T-helper 2 cell (primary cell): Measurements from ENCODE around the gene MEPCE.
"Not testable (repeated sequence)": the region's sequence is repeated elsewhere in the genome, so short reads cannot be mapped to it uniquely, and the experiment has no call there.

Source experiments
- DNase-seq, 5 experiments: peaks; one replicate each; pipeline versions ENCODE4 v3.0.0 to v3.0.0-alpha.2; 2012 to 2022
- total RNA-seq, 2 donors: gene quantifications; one replicate each; lab custom pipeline; 2026; lab: John Stamatoyannopoulos, UW

MEPCE gene
- total RNA-seq: 53.0 to 59.5 reads per million in 2 donors

GRCh38 chr7:100429637-100430492 lies at the start of gene MEPCE:
TSS of gene MEPCE (plus strand) at chr7:100429831. CDS start at chr7:100430019, 188 bp downstream.
- peak; percentile 92 to 97 (median 94) for DNase-seq

GRCh38 chr7:100380196-100380595 lies 49.4 kb upstream of the MEPCE start:
- no peak for DNase-seq

GRCh38 chr7:100381531-100382233 lies 47.9 kb upstream of the MEPCE start:
- not testable (repeated sequence) for DNase-seq

GRCh38 chr7:100382234-100382853 lies 47.3 kb upstream of the MEPCE start:
- DNase-seq: peak in 1 of 5 experiments; percentile 25

- DNase-seq: no peak
These were observed 44.9 kb upstream of the MEPCE start for GRCh38 chr7:100384628-100385294.

- no peak for DNase-seq
These were observed 42.7 kb upstream of the MEPCE start for GRCh38 chr7:100386940-100387339.

GRCh38 chr7:100387695-100388094 lies 41.9 kb upstream of the MEPCE start:
- DNase-seq: no peak

GRCh38 chr7:100389437-100390088 lies 40.1 kb upstream of the MEPCE start:
- DNase-seq: no peak

GRCh38 chr7:100390286-100391009 lies 39.2 kb upstream of the MEPCE start:
- no peak for DNase-seq

- DNase-seq: no peak
These were observed 36.3 kb upstream of the MEPCE start for GRCh38 chr7:100393233-100393905.

- DNase-seq: no peak
These were observed 35.6 kb upstream of the MEPCE start for GRCh38 chr7:100394077-100394476.

GRCh38 chr7:100396421-100396982 lies 33.1 kb upstream of the MEPCE start:
- peak in 3 of 5 experiments; percentile 40 to 88 (median 41) for DNase-seq

GRCh38 chr7:100397315-100398081 lies 32.1 kb upstream of the MEPCE start:
- DNase-seq: no peak

- DNase-seq: no peak
These were observed 31.4 kb upstream of the MEPCE start for GRCh38 chr7:100398239-100398638.

GRCh38 chr7:100400041-100400440 lies 29.6 kb upstream of the MEPCE start:
- no peak for DNase-seq

- DNase-seq: peak in 1 of 5 experiments; percentile 33
These were observed 29.0 kb upstream of the MEPCE start for GRCh38 chr7:100400656-100401055.

- DNase-seq: no peak
These were observed 27.8 kb upstream of the MEPCE start for GRCh38 chr7:100401811-100402210.

- DNase-seq: no peak
These were observed 27.4 kb upstream of the MEPCE start for GRCh38 chr7:100402241-100402640.

GRCh38 chr7:100406767-100407166 lies 22.9 kb upstream of the MEPCE start:
- no peak for DNase-seq
